ENCODE data around the gene FABP2.
"Not testable (repeated sequence)": the region's sequence is repeated elsewhere in the genome, so short reads cannot be mapped to it uniquely, and the experiment has no call there.

The FABP2 gene

DNA sequence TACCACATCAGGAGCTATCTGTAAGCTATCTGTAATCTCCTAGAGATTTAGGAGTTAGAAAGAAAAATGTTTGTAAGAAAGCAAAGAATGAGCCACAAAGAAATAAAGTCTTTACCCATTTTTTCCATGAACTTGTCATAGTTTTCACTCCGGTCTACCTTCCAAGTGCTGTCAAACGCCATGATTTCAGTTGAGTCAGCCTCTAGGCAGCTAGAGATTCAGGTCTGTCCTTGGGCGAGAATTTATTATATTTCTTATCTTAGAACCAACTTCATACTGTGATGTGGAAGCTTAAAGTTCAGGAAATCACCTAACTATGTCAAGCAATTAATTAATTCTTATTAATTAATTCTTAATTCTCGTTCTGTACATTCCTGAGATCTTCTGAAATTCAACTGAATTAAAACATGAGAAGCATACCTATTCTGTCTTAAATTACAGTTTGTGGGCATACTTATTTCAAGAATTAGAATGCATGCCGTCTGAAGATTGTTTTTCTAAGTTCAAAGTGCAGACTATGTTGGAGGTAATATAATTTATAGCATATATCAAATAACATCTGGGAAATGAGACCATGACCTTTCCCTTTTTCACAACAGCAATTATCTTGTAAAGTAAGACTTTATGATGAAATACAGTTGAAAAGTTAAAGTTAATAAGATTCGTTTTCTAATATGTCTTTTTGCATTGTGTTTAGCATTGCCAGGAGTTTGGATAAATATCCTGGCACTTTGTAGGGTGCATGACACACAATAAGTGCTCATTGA is at the start of gene FABP2:
TSS of gene FABP2 (minus strand) at position 218 of the 767 bp plus-strand sequence. CDS start at position 182, 36 bp downstream.
- DNase-seq = no peak

DNA sequence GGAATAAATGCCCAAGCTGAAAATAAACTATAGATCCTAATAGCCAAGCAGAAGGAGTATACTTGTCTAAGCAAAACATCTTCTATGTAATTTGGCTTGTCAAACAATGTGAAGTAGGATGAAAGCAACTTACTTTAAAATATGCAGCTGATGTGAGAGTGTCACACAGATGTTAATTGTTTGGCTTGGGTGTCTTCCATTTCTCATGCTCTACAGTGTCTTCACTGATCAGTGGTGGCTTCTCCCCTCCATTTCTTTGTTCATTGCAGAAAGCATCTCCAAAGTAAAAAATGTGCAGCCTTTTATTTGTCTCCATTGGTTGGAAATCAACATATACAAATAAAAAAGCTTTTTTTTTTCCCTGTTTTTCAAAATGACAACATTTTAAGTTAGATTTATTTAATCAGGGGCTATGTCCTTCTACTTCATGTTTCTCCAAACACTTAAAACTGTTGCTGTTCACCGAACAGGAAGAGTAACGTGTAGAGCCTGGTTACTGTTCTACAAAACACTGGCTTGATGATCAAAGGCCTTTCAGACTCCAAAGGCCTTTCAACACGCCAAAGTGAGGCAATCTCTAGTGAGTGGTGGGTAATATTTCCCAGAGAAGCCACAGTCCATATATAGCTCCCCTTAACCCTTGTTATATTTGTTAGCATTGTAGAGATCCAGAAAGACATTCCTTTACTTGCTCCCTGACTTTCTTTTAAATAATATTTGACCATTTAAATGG is 49.2 kb upstream of the FABP2 start:
- not testable (repeated sequence) for DNase-seq

DNA sequence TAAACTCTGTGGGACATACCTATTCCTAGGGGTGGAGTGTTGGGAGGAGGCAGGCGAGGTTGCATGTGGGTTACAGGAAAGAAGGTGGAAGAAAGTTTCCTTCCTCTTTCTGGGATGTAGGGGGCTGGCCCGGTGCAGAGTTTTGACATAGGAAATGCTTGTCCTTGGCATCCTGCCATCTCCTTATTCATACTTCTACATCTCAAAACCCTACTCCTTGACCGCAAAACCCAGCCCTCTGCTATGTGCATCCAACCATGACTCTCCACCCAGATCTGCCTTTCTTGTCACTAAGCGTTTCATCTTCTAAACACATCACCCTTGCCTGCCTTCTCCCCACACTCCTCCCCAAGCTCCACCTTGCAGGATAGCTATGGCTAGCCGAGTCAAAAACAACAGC is 48.5 kb upstream of the FABP2 start:
- DNase-seq = not testable (repeated sequence)

DNA sequence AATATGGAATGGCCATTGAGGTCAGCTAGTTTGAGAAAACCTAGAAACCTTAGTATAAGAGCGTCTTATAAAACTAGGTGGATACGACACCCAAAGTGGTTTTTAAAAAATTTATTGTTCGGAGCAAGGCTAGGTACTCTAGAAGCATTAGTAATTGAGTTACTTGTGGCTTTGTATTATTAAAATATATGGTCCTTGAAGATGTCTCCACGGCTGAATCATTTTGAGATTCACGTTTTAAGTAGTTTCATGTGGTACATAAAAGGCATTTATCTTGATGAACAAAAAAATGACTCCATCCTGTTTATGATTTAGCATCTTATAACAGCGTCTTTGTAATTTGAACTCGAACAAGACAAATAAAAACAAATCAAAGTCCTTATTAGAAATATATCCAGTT is 44.9 kb upstream of the FABP2 start:
- DNase-seq = not testable (repeated sequence)

DNA sequence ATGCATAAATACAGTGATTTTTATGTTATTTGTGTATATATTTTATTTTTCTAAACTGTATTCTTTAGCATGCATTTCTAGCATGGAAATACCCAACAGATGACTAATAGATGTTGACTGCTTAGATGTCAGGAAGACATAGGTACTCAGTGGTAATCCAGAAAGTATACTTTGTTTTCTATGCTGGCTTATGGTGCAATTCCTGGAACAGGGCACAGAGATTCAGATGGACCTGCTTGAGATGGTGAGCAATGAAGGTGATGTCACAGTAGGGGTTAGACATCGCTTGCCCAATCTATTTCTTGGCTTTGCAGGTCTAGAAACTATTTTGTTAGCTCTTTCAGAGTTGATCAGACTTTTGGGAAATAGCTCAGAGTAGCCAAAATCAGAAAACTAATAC is 42.3 kb upstream of the FABP2 start:
- not testable (repeated sequence) for DNase-seq

DNA sequence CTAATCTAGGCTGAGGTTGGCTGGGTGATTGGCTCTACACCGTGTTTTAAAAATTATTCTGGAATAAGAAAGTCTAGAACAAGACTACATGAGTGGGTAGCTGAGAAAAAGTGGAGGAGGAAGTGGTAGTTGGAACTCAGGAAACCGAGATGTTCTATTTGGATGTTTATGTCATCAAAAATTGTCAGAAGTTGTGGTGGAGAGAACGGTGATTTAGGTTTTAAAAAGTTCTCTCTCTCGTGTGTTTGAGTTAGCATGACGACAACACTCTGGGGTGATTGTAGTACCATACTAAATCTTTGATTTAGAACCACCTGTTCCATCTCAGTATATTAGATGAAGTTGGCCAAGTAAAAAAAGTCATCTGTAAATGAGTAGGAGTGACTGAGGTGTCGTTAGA is 41.4 kb upstream of the FABP2 start:
- DNase-seq = not testable (repeated sequence)

DNA sequence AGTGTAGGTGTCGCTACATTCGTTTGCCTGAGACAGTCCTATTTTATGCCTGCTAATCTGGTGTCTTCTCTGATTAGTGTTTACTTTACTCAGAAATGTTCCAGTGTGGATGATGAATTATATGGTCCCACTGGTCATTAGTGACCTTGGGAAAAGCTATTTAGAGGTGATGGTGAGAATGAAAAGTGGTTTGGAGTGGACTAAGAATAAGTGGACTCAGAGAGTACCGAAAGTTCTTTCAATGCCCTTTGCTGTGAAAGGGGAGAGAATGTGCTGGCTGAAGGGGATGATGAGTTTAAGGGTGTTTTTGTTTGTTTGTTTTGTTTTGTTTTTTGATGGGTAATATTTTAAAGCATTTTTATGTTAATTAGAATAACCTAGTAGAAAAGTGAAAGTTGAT is 40.5 kb upstream of the FABP2 start:
- DNase-seq = not testable (repeated sequence)

DNA sequence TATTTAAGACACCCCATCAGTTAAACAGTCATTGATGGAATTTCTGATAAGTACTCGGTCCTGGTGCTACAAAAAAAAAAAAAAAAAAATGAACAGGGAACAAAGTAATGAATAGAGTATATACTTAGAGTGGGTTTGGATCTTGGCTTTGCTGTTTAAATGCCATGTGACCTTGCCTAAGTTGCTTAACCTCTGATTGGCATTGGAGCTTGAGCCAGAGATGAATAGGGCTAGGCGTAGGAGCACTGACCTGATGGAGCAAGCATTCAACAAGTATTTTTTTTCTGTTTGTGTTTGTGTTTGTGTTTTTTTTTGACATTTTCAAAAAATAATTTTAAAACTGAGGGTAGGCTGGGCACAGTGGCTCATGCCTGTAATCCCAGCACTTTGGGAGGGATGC is 37.9 kb upstream of the FABP2 start:
- DNase-seq = not testable (repeated sequence)

DNA sequence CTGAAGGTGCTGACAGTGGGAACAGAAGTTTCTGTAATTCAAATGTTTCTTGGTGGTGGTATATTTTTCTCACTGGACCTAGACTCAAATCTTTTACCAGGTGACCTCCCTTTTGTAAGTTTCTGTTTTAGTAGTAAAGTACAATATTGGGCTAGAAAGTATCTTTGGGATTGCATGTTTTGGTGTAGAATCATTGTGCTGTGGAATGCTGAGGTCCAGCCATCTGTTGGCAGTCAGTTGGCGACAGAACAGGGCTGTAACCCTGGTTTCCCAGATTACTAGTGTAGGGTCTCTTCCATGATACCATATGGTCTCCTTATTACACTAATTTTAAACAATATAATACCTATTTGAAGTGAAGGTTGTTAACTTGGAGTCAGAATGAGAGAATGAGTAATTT is 34.9 kb upstream of the FABP2 start:
- not testable (repeated sequence) for DNase-seq

DNA sequence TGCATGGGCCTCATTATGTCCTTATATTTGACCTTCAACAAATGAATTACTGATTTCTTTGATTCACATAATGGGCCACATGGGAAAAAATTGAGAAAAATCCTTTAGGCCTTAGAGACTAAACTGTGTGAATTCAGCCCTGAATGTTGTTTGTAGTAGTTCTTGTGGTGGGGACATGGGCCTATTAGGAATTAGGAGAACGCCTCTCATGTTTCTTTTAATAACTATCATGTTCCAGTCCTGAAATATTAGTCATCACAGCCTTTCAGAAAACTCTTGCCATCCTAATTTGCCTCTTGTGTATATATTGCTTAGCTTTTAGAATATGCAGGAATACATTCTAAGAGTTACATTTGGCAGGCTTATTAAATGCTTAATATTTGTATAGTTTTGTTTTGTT is 34.1 kb upstream of the FABP2 start:
- not testable (repeated sequence) for DNase-seq

DNA sequence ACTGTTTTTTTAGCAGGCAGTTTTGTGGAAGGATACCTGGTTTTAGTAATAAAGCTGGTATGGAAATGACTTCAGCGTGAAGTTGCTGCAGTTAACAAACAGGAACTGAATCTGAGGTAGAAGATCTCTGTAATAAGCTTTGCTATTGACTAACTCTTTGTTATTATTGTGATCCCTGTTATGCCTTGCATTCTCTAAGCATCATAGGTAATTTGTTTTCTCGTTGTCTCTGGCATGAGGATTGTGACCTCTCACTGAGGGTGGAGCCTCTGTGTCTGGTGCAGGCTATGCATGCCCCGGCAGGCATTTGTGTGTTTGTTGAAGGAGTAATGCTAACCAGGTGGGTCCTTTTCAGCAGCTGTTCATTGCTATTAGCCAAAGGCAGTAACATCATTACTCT is 31.4 kb upstream of the FABP2 start:
- DNase-seq = peak; percentile 82

DNA sequence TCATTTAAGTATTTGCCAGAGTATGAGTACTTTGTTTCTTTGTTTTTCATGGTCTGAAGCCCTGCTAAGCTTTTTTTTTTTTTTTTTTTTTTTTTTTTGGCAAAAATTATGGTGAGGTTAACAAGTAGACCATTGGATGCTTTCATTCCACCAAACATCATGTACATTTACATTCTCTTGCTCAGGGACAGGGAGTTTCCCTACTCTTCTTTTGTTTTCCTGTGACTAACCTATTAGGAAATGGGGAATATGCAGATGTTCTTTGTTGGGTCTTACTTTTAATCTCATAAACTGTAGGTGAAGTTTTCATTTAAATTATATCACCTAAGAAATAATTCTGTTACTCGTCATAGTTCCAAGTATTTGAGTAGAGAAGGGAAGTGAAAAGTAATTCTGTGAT is 26.2 kb upstream of the FABP2 start:
- not testable (repeated sequence) for DNase-seq

DNA sequence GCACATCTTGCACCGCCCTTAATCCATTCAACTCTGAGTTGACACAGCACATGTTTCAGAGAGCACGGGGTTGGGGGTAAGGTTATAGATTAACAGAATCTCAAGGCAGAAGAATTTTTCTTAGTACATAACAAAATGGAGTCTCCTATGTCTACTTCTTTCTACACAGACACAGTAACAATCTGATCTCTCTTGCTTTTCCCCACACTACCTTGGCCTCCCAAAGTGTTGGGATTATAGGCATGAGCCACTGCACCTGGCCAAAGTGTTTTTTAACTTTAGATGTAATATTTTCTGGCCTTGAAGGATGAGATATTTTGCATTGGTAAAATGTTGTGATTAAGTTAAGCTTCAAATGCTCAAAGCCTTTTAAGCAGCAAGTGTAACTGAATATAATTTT is 21.4 kb upstream of the FABP2 start:
- DNase-seq = not testable (repeated sequence)

DNA sequence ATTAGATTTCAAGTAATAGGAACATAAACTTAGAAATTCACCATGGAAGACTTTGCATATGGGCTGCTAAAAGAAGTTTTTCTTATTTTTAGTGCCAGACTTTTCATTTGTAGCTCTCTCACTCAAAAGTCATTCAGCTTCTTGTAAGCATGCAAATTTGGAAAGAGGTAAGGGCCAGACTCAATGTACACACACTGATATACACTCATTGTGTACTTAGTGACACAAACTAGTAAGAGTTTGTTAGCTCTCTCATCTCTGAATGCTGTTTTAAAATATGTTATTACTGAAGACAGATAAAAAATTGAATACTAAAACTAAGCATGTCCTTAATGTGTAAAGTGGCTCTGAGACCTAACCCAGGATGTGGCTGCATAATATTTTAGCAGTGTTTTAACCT is 18.0 kb upstream of the FABP2 start:
- not testable (repeated sequence) for DNase-seq

DNA sequence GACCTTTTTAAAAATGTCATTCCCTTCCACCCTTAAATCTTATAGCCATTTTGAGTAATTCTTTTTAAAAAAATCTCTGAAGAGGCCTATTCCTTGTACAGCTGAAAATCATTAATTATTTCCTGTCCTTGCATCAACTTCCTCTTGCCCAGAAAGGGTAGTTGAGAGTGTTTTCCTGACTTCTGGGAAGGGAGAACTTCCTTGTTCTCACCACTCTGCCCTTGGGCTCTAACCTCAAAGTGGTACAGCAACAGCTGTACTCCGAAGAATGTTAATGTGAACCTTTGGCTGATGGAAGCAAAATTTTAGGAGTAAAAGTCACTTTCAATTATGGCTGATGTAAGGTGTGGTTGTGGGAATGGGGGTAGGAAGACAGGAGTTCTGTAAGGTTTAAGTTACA is 15.1 kb upstream of the FABP2 start:
- peak; percentile 49 for DNase-seq

DNA sequence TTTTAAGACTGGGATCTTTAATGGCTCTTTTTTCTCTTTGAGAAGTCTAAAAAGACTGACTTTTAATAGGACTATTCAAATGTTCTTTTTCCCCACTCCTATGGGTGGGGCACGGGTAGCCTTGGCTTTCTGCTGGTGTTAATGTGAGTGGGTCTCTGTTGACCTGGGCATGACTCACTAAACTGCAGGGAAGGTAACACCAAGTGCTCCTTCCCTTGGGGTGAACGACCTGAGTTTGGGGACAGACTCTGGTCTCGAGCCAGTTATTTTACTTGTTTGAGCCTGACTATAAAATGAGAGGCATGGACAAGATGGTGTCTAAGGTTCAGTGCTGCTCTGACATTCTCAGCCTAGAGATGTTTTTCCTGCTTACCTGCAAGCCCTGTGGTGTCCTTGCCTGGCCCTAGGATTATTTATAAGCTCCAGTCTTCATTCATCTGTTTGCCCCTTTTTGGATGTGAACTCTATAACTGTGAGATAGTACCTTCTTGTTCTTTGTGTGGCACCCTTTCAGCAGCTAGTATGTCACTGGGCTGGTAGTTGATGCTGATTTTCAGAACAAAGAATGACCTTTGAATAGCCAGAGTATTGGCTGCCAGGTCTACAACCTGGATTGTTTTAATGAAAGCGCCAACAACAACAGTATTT is 14.5 kb upstream of the FABP2 start:
- DNase-seq = not testable (repeated sequence)

DNA sequence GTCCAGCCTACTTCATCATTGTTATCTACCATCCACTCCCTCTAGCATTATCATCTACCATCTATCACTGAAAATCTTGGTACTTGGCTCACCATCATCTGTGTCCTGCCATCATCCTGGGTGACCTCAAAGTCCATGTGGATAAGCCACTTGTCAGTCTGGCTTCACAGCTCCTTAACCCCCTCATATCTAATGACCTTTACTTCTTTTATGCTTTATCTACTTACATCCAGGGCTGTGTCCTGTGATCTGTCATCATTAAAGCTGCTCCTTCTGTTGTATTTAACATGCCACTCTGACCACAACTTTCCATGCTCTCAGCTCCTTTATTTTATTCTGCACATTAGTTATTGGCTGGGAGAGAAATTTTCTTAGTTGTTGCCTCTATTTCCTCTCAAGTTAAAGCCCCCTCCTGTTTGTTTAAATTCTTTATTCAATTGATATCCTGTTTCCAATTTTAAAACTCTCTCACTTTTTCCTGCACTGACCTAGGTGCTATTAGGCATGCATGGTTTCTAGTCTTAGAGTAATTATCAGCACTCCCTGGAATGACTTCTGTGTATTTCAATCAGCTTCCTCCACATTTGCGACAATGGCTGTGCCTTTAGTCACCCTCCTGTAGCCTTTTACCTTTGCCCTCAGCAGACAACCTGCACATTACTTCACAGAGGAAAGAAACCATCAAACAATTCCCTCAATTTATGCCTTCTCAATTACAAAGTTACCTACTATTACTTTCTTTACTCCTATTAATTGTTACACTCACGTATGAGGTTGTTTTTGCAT is 8.1 kb upstream of the FABP2 start:
- DNase-seq = no peak

DNA sequence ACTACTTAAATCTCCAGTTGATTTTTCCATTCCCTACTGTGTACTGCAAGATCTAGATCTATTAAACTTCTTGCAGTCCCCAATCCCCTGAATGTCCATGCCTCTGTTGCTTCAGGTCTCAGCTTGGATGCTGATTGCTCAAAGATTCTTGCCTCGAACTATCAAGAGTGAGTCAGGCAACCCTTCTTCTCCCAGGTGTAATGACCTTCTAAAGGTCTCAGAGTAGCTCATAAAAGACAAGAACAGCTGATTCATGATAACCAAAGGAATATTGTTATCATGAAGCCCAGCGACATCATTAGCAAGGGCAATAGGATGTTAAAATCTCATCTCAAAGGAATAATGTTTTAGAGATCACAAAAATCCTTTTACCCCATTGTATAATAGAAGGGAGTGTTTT is 6.8 kb upstream of the FABP2 start:
- DNase-seq = no peak

DNA sequence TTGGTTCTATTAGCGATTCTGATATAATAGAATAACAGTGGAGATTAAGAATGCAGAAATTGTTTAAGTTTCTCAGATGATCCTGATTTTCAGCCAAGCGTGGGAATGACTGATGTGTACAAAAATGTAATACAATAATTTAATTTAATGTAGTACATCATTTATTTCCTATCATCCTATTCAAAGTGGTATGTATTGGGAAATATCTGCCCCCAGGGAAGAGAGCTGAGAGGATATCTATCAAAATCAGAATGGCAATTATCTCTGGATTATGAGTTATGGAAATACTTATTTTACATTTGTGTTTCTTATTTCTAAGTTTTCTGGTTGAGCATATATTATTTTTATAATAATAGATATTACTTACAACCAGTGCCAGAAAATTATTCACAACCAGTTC is 3.9 kb downstream of the FABP2 start:
- no peak for DNase-seq

DNA sequence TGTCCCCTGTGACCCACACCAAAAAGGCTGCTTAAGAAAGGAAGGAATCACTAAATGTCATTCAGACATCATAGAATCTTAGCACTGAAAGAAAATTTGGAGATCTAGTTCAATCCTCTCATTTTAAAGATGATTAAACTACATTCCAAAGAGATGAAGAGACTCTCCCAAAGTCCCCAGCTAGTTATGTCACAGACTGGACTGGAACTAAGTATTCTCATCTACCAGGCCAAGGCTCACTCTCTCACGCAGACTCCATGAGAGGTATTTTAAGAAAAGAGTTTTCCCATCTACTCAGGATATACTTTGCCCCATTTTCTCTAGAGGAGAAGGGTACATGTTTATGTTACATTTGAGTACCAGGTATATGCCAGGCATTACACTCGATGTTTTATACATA is 6.9 kb downstream of the FABP2 start:
- DNase-seq = no peak

DNA sequence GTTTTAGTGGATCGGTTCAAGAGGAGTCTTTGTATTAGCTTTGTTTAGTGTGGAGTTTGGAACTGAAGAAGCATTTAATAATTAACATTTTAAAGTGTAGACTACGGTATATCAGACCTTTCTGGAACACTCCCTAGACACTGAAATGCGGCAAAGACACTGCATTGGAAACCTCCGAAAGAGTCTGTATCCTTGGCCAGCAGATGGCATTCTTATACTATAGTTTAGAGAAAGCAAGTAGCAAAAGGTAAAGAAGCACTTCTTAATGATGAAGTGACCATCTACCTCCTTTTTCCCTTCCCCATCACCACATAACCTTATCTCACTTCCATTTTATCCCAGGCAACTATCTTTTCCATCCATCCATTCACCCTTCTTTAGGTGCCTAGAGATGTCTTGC is 7.6 kb downstream of the FABP2 start:
- DNase-seq = peak; percentile 59

DNA sequence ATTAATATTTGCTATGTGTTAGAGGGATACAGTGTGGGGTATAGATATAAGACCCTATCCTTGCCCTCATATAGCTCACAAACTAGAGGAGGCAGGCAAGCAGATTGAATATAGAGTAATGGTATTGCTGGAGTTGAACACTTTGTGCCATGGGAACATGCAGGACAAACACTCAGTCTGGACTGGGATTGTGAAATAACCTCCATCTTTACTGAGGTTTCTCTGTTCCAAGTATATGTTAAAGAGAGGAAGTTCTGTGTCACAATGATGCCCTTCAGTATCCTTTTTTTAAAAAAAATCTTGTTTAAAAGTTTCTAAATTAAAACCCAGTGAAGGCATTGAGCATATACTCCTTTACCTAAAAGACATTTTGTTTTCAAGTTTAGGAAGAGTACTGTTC is 8.7 kb downstream of the FABP2 start:
- no peak for DNase-seq

DNA sequence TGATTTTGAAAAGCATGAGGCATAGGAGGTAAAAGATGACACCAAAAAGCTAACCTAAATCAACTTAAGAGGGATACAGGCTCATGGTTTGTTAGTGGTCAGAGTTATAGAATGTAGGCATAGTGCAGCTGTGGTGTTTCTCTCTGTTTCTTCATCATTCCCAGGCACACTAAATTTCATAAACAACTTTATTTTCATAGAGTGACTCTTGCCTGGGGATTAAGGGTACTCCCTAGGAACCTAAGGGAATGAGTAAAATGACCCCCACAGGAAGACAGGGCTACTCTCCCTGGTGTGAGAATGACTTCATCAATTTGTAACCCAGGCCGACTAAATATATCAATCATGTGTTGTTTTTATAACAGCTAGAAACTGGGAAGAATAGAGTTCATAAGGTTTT is 11.1 kb downstream of the FABP2 start:
- no peak for DNase-seq

Measured in DMS153 (cell line).